ENCODE results near the gene GALNT9. TPM values are rescaled to one million over a fixed set of nuclear protein-coding genes. Genes with fewer than 3 reads are reported as not detected.

GALNT9 gene
- total RNA-seq, 4 donors from 2014 or later: 0.13 TPM; not detected in 3

- no peak for DNase-seq (ENCODE audit: low spot score in 2 of 2)
- 39 to 43% methylated on average over 28 of the region's 28 CpGs for WGBS, 2 donors
- intact Hi-C loops (cut with DNase I; ENCODE audit: low total_unique reads): no loop called here
- H3K4me3 ChIP-seq (ENCODE audit: low read depth, poor library complexity, severe bottlenecking): no peak overlapping the region
- TF ChIP-seq CTCF (IDR thresholded peaks at IDR 0.05): no peak
- no peak for TF ChIP-seq POLR2A (IDR thresholded peaks at IDR 0.05)
These were observed 100.8 kb downstream of the GALNT9 start for GRCh38 chr12:132228476-132229192.

DNA sequence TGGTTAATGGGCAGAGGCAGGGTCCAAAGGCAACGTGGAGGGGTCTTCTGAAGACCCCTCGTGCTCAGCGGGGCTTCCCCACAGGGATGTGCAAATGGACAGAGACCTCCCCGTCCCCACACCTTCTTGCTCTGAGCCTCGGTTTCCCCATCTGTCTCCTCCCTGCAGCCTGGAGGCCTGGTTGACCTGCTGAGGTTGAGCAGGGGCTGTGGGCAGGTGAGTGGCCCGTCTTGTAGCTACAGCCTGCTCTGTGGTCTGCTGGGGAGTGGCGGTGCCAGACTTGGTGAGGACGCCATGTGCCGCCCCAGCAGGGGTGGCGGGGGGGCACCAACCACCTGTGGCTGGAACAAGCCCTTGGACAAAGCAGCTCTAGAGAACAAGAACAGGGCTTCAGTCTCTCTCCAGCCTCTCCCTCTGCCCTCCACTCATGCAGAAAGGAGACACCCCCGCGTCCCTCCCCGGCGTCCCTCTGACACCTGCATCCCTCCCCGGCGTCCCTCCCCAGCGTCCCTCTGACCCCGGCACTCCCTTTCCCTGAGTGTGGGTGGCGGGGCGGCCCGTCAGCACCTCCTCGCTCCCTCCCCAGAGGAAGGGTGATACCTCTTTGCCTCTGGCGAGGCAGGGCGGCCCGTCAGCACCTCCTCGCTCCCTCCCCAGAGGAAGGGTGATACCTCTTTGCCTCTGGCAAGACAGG lies 101.5 kb downstream of the GALNT9 start:
- intact Hi-C loops (cut with DNase I; ENCODE audit: low total_unique reads): no loop called here
- no peak overlapping the region for H3K4me3 ChIP-seq (ENCODE audit: low read depth, poor library complexity, severe bottlenecking)
- TF ChIP-seq CTCF (IDR thresholded peaks at IDR 0.05) (no peak), POLR2A (IDR thresholded peaks at IDR 0.05) (no peak)
- no peak for DNase-seq (ENCODE audit: low spot score in 2 of 2)
- 31 to 36% methylated on average over 22 to 26 of the region's 26 CpGs for WGBS, 2 donors

- 39 to 42% methylated on average over 28 of the region's 28 CpGs for WGBS, 2 donors
- H3K4me3 ChIP-seq (ENCODE audit: low read depth, poor library complexity, severe bottlenecking): no peak overlapping the region
These were observed 102.3 kb downstream of the GALNT9 start for GRCh38 chr12:132227118-132227517.

GRCh38 chr12:132226604-132227003 lies 102.8 kb downstream of the GALNT9 start:
- intact Hi-C loops (cut with DNase I; ENCODE audit: low total_unique reads): no loop called here
- DNase-seq (ENCODE audit: low spot score in 2 of 2): no peak
- WGBS, 2 donors: 67 to 69% methylated on average over 1 of the region's 1 CpG
- no peak overlapping the region for H3K4me3 ChIP-seq (ENCODE audit: low read depth, poor library complexity, severe bottlenecking)
- TF ChIP-seq POLR2A (IDR thresholded peaks at IDR 0.05) (no peak), CTCF (IDR thresholded peaks at IDR 0.05) (no peak)

More at GRCh38 chr12:132227118-132227517, 102.3 kb downstream of the GALNT9 start:
- DNase-seq (ENCODE audit: low spot score in 2 of 2): no peak
- intact Hi-C loops (cut with DNase I; ENCODE audit: low total_unique reads): no loop called here
- TF ChIP-seq CTCF (IDR thresholded peaks at IDR 0.05) (no peak), POLR2A (IDR thresholded peaks at IDR 0.05) (no peak)

- 76 to 83% methylated on average over 1 of the region's 1 CpG for WGBS, 2 donors
- H3K4me3 ChIP-seq (ENCODE audit: low read depth, poor library complexity, severe bottlenecking): no peak overlapping the region
- intact Hi-C loops (cut with DNase I; ENCODE audit: low total_unique reads): no loop called here
- no peak for DNase-seq (ENCODE audit: low spot score in 2 of 2)
- TF ChIP-seq CTCF (IDR thresholded peaks at IDR 0.05) (no peak), POLR2A (IDR thresholded peaks at IDR 0.05) (no peak)
These were observed 104.2 kb downstream of the GALNT9 start for GRCh38 chr12:132225214-132225613.

Measured in lower leg skin (tissue), 4 donors.